ENCODE results near the gene TOMM40.
A peak's percentile ranks its signal among the peaks of the same experiment; 100 is the strongest.
"Not testable (repeated sequence)": the region's sequence is repeated elsewhere in the genome, so short reads cannot be mapped to it uniquely, and the experiment has no call there.

TOMM40 gene

DNA sequence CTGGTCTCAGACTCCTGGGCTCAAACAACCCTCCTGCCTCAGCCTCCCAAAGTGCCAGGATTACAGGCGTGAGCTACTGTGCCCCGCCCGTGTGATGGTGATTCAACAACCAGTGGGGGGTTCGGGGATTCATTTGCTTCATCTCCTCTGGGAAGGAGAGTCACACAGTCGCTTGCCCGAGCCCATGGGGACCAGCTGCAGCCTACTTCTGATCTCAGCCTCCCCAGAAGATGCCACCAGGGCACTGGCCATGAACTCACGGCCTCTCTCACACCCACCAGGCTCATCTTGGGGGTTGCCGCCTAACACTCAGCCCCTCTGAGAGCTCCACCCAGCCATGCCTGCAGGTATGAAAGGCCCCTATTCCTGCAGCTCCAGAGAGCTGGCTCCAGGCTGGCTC is 6.8 kb downstream of the TOMM40 start:
- DNase-seq (ENCODE audit: low spot score) = no peak

DNA sequence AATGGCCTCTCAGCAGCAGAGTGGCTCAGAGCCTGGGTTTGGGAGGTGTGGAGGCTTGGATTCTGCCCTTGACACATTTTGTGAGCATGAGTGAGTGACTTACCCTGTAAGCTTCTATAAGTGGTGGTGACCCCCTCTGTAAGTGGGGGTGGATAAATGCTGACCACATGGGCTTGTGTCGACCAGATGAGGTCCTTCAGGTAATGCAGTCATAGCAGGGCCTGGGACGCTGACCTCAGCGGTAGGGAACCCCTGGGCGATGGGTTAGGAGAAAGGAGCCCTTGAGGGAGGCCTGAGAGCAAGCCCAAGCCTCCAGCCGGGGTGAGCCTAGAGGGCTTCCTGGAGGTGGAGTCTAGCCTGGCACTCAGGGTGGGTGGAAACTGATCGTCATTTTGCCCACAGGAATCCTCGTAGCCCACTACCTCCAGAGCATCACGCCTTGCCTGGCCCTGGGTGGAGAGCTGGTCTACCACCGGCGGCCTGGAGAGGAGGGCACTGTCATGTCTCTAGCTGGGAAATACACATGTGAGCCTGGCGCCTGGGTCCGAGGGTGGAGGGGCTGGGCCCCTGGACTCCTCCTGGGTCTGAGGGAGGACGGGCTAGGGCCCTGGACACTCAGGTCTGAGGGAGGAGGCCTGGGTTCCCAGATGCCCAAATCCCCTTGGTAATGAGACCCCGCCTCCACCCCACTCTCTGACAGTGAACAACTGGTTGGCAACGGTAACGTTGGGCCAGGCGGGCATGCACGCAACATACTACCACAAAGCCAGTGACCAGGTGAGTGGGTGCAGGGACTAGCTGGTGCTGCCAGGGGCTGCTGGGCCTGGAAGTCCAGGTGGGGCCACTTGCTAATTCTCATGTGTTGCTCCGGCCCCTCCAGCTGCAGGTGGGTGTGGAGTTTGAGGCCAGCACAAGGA is 9.5 kb downstream of the TOMM40 start:
- no peak for DNase-seq (ENCODE audit: low spot score)

GRCh38 chr19:44903216-44903601 is 12.2 kb downstream of the TOMM40 start:
- no peak for DNase-seq (ENCODE audit: low spot score)

DNA sequence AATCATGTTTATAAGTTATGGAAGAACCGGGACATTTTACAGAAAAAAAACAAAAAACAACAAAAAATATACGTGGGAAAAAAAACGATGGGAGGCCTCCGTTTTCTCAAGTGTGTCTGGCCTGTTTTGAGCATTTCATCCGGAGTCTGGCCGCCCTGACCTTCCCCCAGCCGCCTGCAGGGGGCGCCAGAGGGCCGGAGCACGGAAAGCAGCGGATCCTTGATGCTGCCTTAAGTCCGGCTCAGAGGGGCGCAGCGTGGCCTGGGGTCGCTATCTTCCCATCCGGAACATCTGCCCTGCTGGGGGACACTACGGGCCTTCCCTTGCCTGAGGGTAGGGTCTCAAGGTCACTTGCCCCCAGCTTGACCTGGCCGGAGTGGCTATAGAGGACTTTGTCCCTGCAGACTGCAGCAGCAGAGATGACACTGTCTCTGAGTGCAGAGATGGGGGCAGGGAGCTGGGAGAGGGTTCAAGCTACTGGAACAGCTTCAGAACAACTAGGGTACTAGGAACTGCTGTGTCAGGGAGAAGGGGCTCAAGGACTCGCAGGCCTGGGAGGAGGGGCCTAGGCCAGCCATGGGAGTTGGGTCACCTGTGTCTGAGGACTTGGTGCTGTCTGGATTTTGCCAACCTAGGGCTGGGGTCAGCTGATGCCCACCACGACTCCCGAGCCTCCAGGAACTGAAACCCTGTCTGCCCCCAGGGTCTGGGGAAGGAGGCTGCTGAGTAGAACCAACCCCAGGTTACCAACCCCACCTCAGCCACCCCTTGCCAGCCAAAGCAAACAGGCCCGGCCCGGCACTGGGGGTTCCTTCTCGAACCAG is 12.8 kb downstream of the TOMM40 start:
- peak; percentile 62 for DNase-seq (ENCODE audit: low spot score)

- DNase-seq (ENCODE audit: low spot score) = no peak
These were observed 13.5 kb downstream of the TOMM40 start for GRCh38 chr19:44904426-44904994.

DNA sequence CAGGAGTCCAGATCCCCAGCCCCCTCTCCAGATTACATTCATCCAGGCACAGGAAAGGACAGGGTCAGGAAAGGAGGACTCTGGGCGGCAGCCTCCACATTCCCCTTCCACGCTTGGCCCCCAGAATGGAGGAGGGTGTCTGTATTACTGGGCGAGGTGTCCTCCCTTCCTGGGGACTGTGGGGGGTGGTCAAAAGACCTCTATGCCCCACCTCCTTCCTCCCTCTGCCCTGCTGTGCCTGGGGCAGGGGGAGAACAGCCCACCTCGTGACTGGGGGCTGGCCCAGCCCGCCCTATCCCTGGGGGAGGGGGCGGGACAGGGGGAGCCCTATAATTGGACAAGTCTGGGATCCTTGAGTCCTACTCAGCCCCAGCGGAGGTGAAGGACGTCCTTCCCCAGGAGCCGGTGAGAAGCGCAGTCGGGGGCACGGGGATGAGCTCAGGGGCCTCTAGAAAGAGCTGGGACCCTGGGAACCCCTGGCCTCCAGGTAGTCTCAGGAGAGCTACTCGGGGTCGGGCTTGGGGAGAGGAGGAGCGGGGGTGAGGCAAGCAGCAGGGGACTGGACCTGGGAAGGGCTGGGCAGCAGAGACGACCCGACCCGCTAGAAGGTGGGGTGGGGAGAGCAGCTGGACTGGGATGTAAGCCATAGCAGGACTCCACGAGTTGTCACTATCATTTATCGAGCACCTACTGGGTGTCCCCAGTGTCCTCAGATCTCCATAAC is 14.5 kb downstream of the TOMM40 start, which contains the start of gene APOE:
TSS of gene APOE (plus strand) at position 360 of the 724 bp plus-strand sequence. CDS start 829 bp downstream, outside the sequence.
- DNase-seq (ENCODE audit: low spot score) = peak; percentile 71

- no peak for DNase-seq (ENCODE audit: low spot score)
These were observed 16.6 kb downstream of the TOMM40 start for GRCh38 chr19:44907613-44908012.

GRCh38 chr19:44908074-44908835 is 17.2 kb downstream of the TOMM40 start:
- DNase-seq (ENCODE audit: low spot score) = no peak

DNA sequence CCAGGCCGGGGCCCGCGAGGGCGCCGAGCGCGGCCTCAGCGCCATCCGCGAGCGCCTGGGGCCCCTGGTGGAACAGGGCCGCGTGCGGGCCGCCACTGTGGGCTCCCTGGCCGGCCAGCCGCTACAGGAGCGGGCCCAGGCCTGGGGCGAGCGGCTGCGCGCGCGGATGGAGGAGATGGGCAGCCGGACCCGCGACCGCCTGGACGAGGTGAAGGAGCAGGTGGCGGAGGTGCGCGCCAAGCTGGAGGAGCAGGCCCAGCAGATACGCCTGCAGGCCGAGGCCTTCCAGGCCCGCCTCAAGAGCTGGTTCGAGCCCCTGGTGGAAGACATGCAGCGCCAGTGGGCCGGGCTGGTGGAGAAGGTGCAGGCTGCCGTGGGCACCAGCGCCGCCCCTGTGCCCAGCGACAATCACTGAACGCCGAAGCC is 17.8 kb downstream of the TOMM40 start:
- no peak for DNase-seq (ENCODE audit: low spot score)

DNA sequence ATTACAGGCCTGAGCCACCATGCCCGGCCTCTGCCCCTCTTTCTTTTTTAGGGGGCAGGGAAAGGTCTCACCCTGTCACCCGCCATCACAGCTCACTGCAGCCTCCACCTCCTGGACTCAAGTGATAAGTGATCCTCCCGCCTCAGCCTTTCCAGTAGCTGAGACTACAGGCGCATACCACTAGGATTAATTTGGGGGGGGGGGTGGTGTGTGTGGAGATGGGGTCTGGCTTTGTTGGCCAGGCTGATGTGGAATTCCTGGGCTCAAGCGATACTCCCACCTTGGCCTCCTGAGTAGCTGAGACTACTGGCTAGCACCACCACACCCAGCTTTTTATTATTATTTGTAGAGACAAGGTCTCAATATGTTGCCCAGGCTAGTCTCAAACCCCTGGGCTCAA is 18.7 kb downstream of the TOMM40 start:
- DNase-seq (ENCODE audit: low spot score) = no peak

DNA sequence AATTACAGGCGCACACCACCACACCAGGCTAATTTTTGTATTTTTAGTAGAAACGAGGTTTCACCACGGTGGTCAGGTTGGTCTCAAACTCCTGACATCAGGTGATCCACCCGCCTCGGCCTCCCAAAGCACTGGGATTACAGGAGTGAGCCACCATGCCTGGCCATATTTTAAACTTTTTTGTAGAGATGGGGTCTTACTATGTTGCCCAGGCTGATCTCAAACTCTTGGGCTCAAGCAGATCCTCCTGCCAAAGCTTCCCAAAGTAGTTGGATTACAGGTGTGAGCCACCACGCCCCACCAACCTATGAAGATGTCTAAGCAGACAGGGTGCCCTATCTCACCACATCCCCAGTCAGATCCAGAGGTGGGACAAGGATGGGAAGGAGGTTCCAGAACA is 20.8 kb downstream of the TOMM40 start:
- not testable (repeated sequence) for DNase-seq (ENCODE audit: low spot score)

GRCh38 chr19:44912854-44913253 is 21.8 kb downstream of the TOMM40 start:
- DNase-seq (ENCODE audit: low spot score) = peak; percentile 91

DNA sequence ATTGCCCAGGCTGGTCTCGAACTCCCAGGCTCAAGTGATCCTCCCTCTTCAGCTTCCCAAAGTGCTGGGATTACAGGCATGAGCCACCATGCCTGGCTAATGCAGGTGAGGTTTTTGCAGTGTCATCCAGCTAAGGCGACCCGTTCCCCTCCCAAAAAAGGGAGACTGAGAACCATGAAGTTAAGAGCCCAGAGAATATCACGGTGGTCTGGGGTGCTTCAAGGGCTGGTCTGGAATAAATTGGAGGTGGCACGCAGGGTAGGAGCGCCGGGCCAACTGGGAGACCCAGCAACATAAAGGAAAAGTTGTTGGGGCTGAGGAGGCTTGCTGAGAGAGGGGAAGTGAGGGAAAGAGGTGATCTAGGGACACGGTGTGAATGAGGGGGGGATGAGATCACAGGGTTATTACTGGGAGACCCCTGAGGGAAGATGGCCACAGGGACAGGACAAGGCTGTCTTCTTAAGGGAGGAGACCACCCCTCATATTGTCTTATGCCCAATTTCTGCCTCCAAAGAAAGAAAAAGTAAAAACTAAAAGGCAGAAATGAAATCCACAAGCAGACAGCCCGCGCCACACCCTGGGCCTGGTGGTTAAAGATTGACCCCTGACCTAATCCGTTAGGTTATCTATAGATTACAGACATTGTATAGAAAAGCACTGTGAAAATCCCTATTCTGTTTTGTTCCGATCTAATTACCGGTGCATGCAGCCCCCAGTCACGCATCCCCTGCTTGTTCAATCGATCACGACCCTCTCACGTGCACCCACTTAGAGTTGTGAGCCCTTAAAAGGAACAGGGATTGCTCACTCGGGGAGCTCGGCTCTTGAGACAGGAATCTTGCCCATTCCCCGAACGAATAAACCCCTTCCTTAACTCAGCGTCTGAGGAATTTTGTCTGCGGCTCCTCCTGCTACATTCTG is 22.7 kb downstream of the TOMM40 start:
- DNase-seq (ENCODE audit: low spot score) = not testable (repeated sequence)

DNA sequence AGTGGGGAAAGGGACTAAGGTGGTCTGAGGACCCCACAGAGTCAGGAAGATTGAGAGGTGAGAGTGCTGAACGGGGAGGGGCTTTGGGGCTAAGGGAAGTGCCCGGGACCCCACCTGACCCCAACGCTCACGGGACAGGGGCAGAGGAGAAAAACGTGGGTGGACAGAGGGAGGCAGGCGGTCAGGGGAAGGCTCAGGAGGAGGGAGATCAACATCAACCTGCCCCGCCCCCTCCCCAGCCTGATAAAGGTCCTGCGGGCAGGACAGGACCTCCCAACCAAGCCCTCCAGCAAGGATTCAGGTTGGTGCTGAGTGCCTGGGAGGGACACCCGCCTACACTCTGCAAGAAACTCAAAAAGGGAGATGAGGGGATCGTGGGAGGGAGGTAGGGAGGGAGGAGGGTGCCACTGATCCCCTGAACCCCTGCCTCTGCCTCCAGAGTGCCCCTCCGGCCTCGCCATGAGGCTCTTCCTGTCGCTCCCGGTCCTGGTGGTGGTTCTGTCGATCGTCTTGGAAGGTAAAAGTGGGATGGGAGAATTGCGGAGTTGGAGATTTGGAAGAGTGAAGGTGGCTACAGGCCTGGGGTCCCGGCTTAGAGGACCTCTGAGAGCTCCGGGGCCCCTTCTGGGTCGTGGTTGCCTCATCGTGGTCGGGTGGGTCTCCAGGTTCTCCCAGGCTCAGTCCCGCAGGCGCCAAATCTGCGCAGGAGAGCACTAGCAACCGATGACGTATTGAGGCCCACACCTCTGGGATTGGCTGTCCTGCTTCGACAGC is 23.6 kb downstream of the TOMM40 start, which contains the start of gene APOC1:
TSS of gene APOC1 (plus strand) at position 176 of the 774 bp plus-strand sequence. CDS start at position 460, 284 bp downstream.
- DNase-seq (ENCODE audit: low spot score) = peak; percentile 86

DNA sequence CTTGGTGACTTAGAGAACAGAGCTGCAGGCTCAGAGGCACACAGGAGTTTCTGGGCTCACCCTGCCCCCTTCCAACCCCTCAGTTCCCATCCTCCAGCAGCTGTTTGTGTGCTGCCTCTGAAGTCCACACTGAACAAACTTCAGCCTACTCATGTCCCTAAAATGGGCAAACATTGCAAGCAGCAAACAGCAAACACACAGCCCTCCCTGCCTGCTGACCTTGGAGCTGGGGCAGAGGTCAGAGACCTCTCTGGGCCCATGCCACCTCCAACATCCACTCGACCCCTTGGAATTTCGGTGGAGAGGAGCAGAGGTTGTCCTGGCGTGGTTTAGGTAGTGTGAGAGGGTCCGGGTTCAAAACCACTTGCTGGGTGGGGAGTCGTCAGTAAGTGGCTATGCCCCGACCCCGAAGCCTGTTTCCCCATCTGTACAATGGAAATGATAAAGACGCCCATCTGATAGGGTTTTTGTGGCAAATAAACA is 33.2 kb downstream of the TOMM40 start:
- no peak for DNase-seq (ENCODE audit: low spot score)

DNA sequence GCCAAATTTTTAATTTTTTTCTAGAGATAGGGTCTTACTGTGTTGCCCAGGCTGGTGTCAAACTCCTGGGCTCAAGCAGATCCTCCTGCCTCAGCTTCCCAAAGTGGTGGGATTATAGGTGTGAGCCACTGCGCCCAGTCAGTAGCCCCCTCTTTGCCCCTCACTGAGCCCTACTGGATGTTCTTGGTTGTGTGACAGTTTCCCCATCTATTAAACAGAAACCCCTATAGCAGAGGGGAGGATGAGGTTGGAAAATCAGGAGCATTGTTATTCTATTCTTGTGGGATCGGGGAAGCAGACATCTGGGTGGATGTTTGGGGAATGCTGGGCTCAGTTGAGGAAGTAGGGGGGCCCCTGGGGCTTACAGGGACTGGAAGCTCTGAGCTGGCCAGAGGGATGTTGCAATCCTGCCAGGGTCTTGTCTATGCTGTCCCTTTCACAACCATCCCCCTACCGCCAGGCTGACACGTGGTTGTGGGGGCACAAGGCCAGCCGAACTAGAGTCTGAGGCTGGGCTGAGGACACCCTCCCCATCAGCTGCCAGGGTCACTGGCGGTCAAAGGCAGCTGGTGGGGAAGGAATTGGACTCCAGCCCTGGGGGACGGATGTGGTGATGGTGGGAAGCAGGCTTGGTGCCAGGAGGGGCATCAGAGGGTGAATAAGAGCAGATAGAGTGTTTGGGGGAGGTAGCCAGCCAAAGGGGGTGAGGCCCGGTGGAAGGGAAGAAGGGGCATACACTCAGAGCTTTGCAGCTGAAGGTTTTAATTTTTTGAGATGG is 34.2 kb downstream of the TOMM40 start:
- DNase-seq (ENCODE audit: low spot score) = peak; percentile 91

- not testable (repeated sequence) for DNase-seq (ENCODE audit: low spot score)
These were observed 35.4 kb downstream of the TOMM40 start for GRCh38 chr19:44926245-44927077.

Data from globus pallidus (tissue), 1 donor.